ENCODE results near the gene TFAP2C.

TFAP2C gene

DNA sequence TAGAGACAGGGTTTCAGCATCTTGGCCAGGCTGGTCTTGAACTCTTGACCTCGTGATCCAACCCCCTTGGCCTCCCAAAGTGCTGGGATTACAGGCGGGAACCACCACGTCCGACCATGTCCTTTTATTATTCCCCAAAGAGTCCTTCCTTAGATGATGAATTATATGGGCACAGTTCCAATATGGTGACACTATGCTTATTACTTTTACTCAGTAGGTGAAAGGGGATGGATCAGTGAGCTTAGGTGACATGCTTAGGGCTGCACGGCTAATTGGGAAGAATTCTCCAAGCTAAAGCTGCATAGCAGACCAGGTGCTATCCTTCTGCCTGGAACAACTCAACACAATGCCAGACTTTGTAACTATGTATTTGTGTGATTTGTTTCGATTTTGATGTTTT, 38.2 kb upstream of the TFAP2C start:
- Histone ChIP-seq H3K4me2 (ENCODE audit: low read length) (no peak overlapping the region), H4K20me1 (ENCODE audit: insufficient read depth, low read length) (no peaks in the 10 kb centered on the region), H3K79me2 (ENCODE audit: low read length) (no peaks in the 10 kb centered on the region), H3K4me1 (ENCODE audit: low read length) (no peaks in the 10 kb centered on the region), H2AFZ (ENCODE audit: low read depth, low read length) (no peak overlapping the region), H3K4me3 (ENCODE audit: low read length) (no peak overlapping the region), H3K27ac (ENCODE audit: low read length) (no peak overlapping the region), H3K27me3 (ENCODE audit: low read depth, low read length) (peaks cover 7% of the 10 kb centered on the region), H3K9me3 (ENCODE audit: insufficient read depth, low read length) (no peaks in the 10 kb centered on the region), H3K36me3 (replicated peaks; ENCODE audit: low read depth, low read length) (no peaks in the 10 kb centered on the region), H3K9ac (ENCODE audit: low read length) (no peak overlapping the region)
- no peak for TF ChIP-seq EZH2phosphoT487 (IDR thresholded peaks at IDR 0.05; ENCODE audit: low read depth)
- TF ChIP-seq, protein P1, sequence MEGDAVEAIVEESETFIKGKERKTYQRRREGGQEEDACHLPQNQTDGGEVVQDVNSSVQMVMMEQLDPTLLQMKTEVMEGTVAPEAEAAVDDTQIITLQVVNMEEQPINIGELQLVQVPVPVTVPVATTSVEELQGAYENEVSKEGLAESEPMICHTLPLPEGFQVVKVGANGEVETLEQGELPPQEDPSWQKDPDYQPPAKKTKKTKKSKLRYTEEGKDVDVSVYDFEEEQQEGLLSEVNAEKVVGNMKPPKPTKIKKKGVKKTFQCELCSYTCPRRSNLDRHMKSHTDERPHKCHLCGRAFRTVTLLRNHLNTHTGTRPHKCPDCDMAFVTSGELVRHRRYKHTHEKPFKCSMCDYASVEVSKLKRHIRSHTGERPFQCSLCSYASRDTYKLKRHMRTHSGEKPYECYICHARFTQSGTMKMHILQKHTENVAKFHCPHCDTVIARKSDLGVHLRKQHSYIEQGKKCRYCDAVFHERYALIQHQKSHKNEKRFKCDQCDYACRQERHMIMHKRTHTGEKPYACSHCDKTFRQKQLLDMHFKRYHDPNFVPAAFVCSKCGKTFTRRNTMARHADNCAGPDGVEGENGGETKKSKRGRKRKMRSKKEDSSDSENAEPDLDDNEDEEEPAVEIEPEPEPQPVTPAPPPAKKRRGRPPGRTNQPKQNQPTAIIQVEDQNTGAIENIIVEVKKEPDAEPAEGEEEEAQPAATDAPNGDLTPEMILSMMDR (IDR thresholded peaks at IDR 0.05; ENCODE audit: low read depth, low read length) = no peak

DNA sequence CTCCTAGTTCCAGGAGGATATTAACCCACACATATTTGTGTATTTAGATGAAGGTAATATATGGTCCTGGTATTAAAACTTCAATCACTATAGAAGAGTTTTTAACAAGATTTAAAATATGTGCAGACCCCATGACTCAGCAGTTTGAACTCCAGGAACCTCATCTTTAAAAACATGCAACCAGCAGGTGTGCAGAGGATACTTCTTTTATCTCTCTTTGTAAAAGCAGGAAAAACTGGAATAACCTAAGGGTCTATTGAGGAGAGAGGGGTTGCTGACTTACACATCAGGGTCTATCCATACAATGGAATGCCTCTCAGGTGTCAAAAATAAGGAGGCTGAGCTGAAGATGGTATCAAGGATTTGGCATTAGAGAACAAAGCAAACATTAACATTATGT, 36.9 kb upstream of the TFAP2C start:
- TF ChIP-seq, protein P1 (IDR thresholded peaks at IDR 0.05; ENCODE audit: low read depth, low read length) = no peak
- TF ChIP-seq EZH2phosphoT487 (IDR thresholded peaks at IDR 0.05; ENCODE audit: low read depth) = no peak
- no peak overlapping the region for H2AFZ ChIP-seq (ENCODE audit: low read depth, low read length)
- H3K27me3 ChIP-seq (ENCODE audit: low read depth, low read length) = peaks cover 7% of the 10 kb centered on the region
- H3K4me2 ChIP-seq (ENCODE audit: low read length) = no peak overlapping the region
- H3K9ac ChIP-seq (ENCODE audit: low read length) = no peak overlapping the region
- H3K9me3 ChIP-seq (ENCODE audit: insufficient read depth, low read length) = no peaks in the 10 kb centered on the region
- H4K20me1 ChIP-seq (ENCODE audit: insufficient read depth, low read length) = no peaks in the 10 kb centered on the region
- no peak overlapping the region for H3K27ac ChIP-seq (ENCODE audit: low read length)
- H3K4me3 ChIP-seq (ENCODE audit: low read length) = no peak overlapping the region
- H3K36me3 ChIP-seq (replicated peaks; ENCODE audit: low read depth, low read length) = no peaks in the 10 kb centered on the region
- no peaks in the 10 kb centered on the region for H3K4me1 ChIP-seq (ENCODE audit: low read length)
- H3K79me2 ChIP-seq (ENCODE audit: low read length) = no peaks in the 10 kb centered on the region

DNA sequence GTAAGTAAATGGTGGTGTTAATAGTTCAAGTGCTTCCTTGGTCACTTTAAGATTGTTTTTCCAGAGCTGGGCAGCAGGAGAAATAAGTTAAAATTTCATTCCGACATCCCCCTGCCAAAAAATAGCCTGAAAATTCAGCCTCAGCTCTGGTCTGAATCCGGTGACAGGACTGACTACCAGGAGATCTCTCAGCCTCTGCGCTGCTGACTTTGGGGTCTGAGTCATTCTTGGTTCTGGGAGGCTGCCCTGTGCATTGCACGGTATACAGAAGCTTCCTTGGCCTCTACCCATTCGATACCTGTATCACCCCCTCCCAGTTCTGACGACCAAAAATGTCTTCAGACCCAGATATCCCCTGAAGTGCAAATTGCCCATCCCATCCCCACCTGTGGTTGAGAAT, 36.3 kb upstream of the TFAP2C start:
- H2AFZ ChIP-seq (ENCODE audit: low read depth, low read length) = no peak overlapping the region
- no peaks in the 10 kb centered on the region for H3K36me3 ChIP-seq (replicated peaks; ENCODE audit: low read depth, low read length)
- no peak overlapping the region for H3K4me3 ChIP-seq (ENCODE audit: low read length)
- H3K9ac ChIP-seq (ENCODE audit: low read length) = no peak overlapping the region
- no peaks in the 10 kb centered on the region for H3K4me1 ChIP-seq (ENCODE audit: low read length)
- no peak for TF ChIP-seq EZH2phosphoT487 (IDR thresholded peaks at IDR 0.05; ENCODE audit: low read depth)
- TF ChIP-seq, protein P1 (IDR thresholded peaks at IDR 0.05; ENCODE audit: low read depth, low read length) = no peak
- no peaks in the 10 kb centered on the region for H3K9me3 ChIP-seq (ENCODE audit: insufficient read depth, low read length)
- no peak overlapping the region for H3K27ac ChIP-seq (ENCODE audit: low read length)
- no peaks in the 10 kb centered on the region for H4K20me1 ChIP-seq (ENCODE audit: insufficient read depth, low read length)
- H3K4me2 ChIP-seq (ENCODE audit: low read length) = no peak overlapping the region
- H3K27me3 ChIP-seq (ENCODE audit: low read depth, low read length) = peaks cover 3% of the 10 kb centered on the region
- no peaks in the 10 kb centered on the region for H3K79me2 ChIP-seq (ENCODE audit: low read length)

DNA sequence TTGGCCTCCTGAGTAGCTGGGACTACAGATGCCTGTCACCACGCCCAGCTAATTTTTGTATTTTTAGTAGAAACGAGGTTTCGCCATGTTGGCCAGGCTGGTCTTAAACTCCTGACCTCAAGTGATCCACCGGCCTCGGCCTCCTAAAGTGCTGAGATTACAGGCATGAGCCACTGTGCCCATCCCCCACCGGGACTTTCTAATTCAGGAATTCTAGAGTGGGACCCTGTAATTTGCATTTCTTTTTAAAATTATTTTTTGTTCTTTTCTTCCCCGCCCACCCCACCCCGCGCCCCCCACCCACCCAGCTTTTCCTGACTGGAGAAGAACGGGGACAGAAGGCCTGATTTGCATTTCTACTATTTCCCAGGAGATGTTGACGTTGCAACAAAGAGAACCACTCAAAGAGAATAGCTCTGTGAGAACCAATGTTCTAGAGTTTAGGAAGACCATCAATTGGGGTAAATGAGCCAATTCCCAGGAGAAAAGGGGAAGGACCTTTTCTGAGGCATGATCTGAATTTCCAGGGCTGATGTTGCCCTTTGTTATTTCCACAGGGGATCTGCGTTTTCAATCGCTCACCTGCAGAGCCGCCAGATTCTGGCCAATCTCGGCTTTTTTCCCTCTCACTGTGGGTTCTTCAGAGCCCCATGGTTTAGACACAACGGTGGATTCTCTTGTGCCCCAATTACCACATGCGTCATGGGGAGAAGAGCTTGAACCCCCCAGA, 33.2 kb upstream of the TFAP2C start:
- Histone ChIP-seq H3K4me2 (ENCODE audit: low read length) (no peak overlapping the region), H3K27me3 (ENCODE audit: low read depth, low read length) (peaks cover 6% of the 10 kb centered on the region; the same call in 1 of the 2 replicates), H3K4me3 (ENCODE audit: low read length) (no peak overlapping the region), H4K20me1 (ENCODE audit: insufficient read depth, low read length) (no peaks in the 10 kb centered on the region), H3K36me3 (replicated peaks; ENCODE audit: low read depth, low read length) (no peaks in the 10 kb centered on the region), H3K27ac (ENCODE audit: low read length) (no peak overlapping the region), H3K4me1 (ENCODE audit: low read length) (no peaks in the 10 kb centered on the region), H3K9ac (ENCODE audit: low read length) (no peak overlapping the region), H3K79me2 (ENCODE audit: low read length) (no peaks in the 10 kb centered on the region), H2AFZ (ENCODE audit: low read depth, low read length) (no peak overlapping the region), H3K9me3 (ENCODE audit: insufficient read depth, low read length) (no peaks in the 10 kb centered on the region)
- no peak for TF ChIP-seq EZH2phosphoT487 (IDR thresholded peaks at IDR 0.05; ENCODE audit: low read depth)
- TF ChIP-seq, protein P1 (IDR thresholded peaks at IDR 0.05; ENCODE audit: low read depth, low read length) = no peak
